GM18861 (cell line): ENCODE results near the gene BTNL2.
"Not testable (repeated sequence)": the region's sequence is repeated elsewhere in the genome, so short reads cannot be mapped to it uniquely, and the experiment has no call there.

ENCODE experiments used
- ATAC-seq: cut with Tn5 transposase; IDR thresholded peaks from one replicate; pipeline ENCODE4 v1.9.1; 2021; ENCODE audit not compliant: unreplicated experiment

The BTNL2 gene

GRCh38 chr6:32370505-32370904 is 36.5 kb downstream of the BTNL2 start:
- no peak for ATAC-seq

- no peak for ATAC-seq
These were observed 37.3 kb downstream of the BTNL2 start for GRCh38 chr6:32369660-32370059.

GRCh38 chr6:32367644-32368043 is 39.3 kb downstream of the BTNL2 start:
- ATAC-seq = no peak

- ATAC-seq = not testable (repeated sequence)
These were observed 47.8 kb downstream of the BTNL2 start for GRCh38 chr6:32359225-32359624.

- not testable (repeated sequence) for ATAC-seq
These were observed 48.4 kb downstream of the BTNL2 start for GRCh38 chr6:32358548-32358947.

- no peak for ATAC-seq
These were observed 52.0 kb downstream of the BTNL2 start for GRCh38 chr6:32355018-32355417.

- ATAC-seq = no peak
These were observed 53.6 kb downstream of the BTNL2 start for GRCh38 chr6:32353348-32353747.
